Stimulated activated CD8-positive, alpha-beta memory T cell treated with anti-CD3 and anti-CD28 coated beads, Interleukin-12 subunit alpha, Interleukin-12 subunit beta, amount 100 ng/mL, for 1 hour (primary cell): ENCODE results near the gene CDC37.

ENCODE experiments used
- DNase-seq: peaks from one replicate; pipeline ENCODE4 v3.0.0-alpha.2; 2020; ENCODE audit warnings: low read depth

The CDC37 gene

GRCh38 chr19:10403137-10404021 lies at the start of gene CDC37:
CDC37 (minus strand) TSS chr19:10403542; CDS start chr19:10403479, 63 bp downstream.
- DNase-seq = peak; percentile 97

DNA sequence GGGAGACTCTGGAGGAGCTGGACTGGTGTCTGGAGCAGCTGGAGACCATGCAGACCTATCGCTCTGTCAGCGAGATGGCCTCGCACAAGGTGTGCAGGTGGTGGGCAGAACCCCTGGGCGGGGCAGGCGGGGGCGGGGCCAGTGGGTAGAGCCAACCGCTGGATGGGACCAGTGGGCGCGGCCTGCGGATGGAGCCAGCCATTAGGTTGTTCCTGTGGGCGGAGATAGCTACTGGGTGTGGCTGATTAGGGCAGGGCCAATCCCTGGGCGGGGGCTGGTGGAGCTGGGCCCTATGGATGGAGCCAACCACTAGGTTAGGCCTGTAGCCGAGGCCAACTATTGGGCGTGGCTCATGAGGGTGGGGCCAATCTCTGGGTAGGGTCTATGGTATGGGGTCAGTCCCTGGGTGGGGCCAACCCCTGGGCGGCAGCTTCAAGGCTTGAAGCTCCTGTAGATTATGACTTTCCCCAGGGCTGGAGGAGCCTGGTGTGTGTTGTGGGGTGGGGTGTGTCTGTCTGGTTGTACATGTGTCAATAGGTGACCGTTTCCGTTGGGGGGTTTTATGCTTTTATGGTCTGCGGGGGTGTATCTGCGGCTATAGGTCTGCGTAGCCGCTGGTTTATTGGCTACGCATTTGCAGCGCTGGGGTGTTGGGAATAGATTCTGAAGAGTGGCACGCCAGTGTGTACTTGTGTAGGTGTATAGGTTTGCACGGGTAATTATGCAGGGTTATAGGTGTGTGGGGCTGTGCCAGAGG lies 47.7 kb upstream of the CDC37 start:
- DNase-seq = no peak

GRCh38 chr19:10450191-10450852 lies 47.0 kb upstream of the CDC37 start:
- no peak for DNase-seq

GRCh38 chr19:10449037-10449436 lies 45.7 kb upstream of the CDC37 start:
- no peak for DNase-seq

DNA sequence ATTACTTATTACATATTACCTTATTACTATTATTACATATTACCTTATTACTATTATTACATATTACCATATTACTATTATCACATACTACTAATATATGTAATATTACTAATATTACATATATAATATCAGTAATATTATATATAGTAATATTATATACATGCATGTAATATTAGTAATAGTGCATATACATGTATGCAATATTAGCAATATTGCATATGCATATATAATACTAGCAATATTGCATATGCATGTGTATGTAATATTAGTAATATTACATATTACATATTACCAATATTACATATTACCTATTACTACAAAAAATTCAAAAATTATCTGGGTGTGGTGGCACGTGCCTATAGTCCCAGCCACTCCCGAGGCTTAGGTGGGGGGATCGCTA lies 39.4 kb upstream of the CDC37 start:
- DNase-seq = no peak

- no peak for DNase-seq
Measured at GRCh38 chr19:10439588-10439987, 36.2 kb upstream of the CDC37 start.

DNA sequence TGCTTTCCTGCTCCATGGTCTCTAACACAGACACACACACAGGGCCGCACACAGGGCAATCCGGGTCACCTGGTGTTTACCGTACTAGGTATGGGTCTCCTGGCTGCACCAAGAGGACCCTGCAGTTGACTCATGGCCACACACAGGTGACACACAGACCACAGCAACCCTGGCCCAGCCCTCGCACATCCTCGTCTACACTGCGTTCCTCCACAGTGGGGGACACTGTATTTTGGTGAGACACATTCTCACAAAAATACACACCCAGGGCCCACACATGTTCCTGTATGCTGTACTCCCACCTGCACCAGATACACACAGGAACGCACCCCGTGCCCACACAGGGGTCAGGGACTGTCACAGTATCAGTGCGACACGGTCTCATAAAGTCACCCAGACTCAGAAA lies 29.8 kb upstream of the CDC37 start:
- no peak for DNase-seq

GRCh38 chr19:10432736-10433130 lies 29.4 kb upstream of the CDC37 start:
- no peak for DNase-seq

GRCh38 chr19:10431943-10432735 lies 28.8 kb upstream of the CDC37 start:
- no peak for DNase-seq

DNA sequence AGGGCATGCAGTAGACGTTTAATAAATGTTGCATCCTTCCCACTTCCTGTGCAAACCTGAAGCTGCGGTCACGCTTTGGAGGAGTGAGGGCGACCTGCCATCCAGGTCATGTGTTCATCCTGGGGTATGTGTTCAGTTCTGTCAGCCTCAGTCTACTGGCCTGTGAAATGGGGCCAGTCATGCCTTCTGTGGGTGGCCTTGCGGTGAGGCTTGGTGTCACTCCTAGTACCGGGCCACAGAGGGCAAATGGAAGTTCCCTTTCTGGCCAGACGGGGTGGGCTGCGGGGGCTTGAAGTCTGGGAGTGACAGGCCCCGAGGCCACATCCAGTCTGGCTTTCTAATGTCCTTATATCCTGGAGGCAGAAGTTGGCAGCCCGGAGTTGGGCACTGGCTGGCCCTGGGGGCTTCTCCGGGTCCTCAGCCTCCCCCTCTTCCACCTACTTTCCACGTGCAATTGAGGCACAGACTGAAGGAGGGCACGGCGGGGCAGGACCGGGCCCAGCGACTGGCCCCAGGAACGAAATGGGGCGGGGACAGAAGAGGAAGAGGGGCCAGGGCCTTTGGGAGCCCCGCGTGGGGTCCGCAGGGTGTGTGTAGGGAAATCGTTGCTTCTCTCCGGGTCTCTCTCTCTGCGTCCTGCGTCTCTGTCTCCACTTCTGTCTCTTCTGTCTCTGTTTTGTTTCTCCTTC lies 28.1 kb upstream of the CDC37 start:
- no peak for DNase-seq

DNA sequence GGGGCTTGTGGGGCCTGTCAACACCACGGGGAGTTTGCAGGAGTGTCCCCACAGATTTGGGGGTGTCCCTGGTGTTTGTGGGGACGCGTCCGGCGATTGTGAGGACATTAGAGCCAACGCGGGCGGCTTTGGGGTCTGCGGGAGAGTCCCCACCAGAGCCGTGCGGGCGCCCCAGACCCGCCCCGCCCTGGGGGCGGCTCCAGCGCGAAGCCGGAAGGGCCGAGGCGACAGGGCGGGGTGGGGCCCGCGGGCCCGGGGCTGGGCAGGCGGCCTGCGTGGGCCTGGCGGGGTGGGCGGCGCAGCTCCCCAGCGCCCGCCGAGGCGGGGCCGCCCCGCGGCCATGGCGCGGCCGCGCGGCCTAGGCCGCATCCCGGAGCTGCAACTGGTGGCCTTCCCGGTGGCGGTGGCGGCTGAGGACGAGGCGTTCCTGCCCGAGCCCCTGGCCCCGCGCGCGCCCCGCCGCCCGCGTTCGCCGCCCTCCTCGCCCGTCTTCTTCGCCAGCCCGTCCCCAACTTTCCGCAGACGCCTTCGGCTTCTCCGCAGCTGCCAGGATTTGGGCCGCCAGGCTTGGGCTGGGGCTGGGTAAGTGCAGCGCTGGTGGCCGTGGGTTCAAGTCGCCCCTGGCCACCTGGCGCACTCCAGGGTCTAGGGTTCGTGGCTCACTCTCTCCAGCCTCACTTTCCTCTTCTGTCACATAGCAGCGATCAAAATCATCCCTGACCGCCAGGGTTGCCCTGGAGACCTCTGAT lies 27.3 kb upstream of the CDC37 start:
- DNase-seq = no peak

DNA sequence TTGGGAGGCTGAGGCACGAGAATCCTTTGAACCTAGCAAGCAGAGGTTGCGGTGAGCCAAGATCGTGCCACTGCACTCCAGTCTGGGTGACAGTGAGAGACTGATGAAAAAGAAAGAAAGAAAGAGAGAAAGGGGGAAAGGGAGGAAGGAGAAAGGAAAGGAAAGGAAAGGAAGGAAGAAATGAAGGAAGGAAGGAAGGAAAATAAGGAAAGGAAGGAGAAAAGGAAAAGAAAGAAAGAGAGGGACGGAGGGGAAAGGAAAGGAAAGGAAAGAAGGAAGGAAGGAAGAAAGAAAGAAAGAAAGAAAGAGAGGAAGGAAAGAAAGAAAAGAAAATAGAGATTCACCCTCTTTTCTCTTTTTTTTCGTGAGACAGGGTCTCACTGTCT lies 25.6 kb upstream of the CDC37 start:
- DNase-seq = no peak

DNA sequence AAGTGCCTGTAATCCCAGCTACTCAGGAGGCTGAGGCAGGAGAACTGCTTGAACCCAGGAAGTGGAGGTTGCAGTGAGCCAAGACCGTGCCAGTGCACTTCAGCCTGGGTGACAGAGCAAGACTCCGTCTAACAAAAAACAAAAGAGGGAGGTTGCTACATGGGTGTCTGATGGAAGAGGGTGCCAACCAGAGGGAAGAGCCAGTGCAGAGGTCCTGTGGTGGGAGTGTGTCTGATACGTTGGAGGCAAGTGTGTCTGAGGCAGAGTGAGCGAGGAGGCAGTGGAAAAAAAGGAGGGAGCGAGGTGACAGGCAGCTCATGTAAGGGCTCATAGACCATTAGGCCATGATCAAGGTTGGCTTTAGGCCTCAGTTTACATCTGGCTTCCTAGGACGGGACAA lies 23.8 kb upstream of the CDC37 start:
- no peak for DNase-seq

- no peak for DNase-seq
Measured at GRCh38 chr19:10424011-10424637, 20.8 kb upstream of the CDC37 start.

GRCh38 chr19:10422846-10423245 lies 19.5 kb upstream of the CDC37 start:
- DNase-seq = no peak

DNA sequence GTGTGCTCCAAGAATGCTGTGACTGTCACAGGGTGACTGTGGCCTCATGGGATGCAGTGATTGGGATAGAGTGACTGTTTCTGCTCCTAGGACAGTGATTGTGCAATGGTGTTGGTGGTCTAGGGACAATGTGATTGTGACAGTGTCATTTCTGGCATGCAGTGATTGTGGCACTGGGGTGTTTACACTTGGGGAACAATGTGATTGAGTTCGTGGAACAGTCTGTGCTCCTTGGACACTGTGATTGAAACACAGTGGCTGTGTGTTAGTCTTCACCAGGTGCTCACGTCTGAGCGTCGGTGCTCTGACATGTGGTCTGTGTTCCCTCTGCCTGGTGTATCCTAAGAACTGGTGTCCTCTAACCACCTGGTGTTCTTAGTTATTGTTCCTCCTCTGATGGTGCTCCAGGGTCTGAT lies 18.7 kb upstream of the CDC37 start:
- DNase-seq = no peak

DNA sequence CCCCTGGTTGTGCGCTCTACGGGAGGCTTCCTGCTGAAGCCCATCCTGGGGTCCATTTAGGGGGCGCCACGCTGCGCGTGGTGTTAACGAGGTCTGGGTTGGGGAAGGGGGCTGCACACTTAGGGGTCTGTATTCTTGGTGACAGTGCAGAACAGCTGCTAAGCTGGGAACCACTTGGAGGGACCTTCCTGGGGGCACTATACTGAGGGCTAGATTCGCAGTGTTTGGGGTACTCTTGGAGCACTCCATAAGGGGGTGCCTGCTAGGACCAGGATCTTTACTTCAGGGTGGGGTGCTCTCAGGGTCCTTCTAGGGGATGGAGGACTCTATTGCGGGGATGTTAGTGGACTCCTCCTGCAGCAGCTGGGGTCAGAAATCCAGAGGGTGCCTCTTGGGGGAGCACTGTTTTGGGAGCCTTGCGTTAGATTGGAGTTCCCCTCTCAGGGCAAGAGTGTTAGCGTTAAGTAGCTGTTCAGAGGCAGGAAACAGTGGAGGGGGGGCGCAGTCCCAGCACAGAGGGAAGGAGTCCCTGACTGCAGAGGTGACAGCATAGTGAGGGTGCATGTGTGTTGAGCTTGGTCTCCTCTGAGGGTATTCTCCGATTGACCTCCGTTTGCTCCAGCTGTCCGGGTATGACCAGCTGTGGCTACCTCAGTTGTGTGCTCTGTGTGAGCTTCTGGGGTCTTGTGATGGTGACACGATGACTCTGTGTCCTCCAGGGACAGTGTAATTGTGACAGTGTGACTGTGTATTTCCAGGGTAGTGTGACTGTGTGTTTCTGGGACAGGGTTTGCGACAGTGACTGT lies 18.1 kb upstream of the CDC37 start:
- no peak for DNase-seq

- DNase-seq = no peak
Measured at GRCh38 chr19:10420444-10421239, 17.3 kb upstream of the CDC37 start, which contains the start of gene PDE4A. PDE4A (plus strand) TSS chr19:10420538; CDS start chr19:10420765, 227 bp downstream.
